NCI-H345 (cell line): ENCODE data around the gene IRGQ.
"Not testable (repeated sequence)": the region's sequence is repeated elsewhere in the genome, so short reads cannot be mapped to it uniquely, and the experiment has no call there.

Source experiments
- DNase-seq: peaks from one replicate; lab custom pipeline; 2025; lab: John Stamatoyannopoulos, UW

Gene IRGQ

DNA sequence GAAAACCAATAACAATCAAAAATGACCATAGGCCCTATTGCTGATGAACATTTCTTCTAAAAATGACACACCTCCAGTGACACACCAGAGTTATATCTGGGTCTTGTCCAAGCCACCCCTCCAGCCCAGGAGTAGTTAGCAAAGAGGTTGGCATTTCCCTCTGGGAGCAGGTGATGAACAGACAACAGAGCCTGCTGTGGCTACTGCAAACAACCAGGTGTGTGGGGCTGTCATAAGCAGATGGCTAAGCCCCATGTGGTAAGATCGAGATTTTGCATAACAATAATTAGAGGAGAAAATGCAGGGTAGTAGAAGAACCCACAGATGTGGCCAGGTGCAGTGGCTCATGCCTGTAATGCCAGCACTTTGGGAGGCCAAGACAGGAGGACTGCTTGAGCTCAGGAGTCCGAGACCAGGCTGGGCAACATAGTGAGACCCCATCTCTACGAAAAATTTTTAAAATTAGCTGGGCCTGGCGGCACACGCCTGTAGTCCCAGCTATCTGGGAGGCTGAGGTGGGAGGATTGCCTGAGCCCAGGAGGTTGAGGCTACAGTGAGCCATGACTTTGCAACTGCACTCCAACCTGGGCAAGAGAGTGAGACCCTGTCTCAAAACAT, 25.7 kb downstream of the IRGQ start:
- DNase-seq = peak; percentile 65

DNA sequence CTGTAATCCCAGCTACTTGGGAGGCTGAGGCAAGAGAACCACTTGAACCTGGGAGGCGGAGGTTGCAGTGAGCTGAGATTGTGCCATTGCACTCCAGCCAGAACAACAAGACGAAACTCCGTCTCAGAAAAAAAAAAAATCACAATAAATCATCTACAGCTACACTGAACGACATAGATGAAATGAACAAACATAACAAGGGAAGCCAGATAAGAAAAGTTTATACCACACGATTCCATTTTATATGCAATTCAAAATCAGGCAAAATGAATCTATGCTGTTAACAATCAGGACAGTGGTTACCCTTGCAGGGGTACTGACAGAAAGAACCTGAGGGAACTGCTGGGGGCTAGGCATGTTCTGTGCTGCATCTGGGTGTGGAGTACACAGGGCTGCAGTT, 26.3 kb downstream of the IRGQ start:
- no peak for DNase-seq

DNA sequence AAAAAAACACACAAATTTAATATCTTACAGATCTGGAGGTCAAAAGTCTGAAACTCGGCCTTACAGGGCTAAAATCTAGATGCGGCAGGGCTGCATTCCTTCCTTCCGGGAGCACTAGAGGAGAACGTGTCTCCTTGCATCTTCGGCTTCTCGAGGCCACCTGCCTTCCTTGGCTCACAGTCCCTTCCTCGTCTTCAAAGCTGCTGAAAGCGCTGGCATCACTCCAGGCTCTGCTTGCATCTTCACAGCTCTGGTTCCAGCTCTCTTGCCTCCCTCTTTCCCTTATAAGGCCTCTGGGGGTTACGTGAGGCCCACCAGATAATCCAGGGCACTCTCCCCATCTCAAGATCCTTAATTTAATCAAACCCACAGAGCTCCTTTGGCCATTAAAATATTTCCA, 31.1 kb downstream of the IRGQ start:
- no peak for DNase-seq

DNA sequence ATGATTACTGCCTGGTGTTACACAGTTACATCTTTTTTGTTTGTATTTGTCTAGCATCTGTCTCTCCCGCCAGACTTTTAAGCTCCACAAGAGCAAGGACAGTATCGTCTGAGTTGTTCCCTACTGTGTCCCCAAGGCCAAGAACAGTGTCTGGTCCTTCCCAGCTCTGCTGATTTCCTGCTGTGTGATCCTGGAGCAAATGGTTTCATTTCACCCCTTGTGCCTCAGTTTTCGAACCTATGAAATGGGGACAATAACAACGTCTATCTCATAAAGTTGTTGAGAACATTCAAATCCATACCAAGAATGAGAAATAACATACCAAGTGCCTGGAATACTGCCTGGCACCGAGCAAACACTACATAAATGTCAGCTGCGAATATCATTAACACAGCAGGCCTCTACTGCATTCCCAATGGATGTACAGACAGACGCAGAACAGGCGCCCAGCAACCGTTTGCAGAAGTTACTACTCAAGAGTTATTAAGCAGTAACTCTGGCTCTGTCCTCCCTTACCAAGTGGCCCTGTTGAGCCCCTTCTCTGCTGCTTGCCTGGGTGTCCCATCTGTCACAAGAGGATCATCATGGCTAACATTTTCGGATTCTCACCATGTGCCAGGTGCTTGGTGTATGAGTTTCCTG, 32.0 kb downstream of the IRGQ start:
- DNase-seq = no peak

DNA sequence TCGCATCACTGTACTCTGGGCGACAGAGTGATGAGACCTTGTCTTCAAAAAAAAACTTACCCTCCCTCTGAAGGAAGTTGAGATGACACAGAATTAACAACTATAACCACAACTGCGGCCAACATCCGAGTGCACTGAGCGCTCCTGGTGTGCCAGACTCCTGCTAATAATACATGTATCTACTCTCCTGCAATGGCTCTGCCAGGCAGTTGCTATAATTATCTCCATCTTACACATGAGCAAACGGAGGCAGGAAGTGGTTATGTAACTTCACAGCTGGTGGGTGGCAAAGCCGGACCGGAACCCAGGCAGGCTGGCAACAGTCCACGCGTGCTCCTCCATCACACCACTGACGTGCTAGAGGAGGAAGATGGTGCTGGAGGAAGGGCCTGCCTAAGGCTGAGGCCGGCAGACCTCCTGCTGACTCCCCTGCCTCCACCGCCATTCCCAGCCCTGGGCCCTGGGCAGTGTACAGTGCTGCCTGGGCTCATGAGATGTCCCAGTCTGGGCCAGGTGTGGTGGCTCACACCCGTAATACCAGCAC, 33.2 kb downstream of the IRGQ start:
- DNase-seq = no peak

DNA sequence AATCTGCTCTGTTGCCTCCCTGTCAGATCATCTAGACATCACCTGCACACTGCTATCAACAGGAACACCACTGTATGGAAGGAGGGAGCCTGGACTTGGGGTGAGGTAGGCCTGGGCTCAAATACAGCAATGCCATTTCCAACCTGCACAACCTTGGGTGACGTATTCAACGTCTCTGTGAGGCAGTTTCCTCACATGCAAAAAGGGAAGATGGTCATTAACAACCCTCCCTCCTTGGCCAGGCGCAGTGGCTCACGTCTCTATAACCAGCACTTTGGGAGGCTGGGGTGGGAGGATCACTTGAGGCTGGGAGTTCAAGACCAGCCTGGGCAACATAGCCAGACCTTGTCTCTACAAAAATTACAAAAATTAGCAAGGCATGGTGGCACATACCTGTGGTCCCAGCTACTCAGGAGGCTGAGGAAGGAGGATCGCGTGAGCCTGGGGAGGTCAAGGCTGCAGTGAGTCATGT, 33.7 kb downstream of the IRGQ start:
- no peak for DNase-seq

DNA sequence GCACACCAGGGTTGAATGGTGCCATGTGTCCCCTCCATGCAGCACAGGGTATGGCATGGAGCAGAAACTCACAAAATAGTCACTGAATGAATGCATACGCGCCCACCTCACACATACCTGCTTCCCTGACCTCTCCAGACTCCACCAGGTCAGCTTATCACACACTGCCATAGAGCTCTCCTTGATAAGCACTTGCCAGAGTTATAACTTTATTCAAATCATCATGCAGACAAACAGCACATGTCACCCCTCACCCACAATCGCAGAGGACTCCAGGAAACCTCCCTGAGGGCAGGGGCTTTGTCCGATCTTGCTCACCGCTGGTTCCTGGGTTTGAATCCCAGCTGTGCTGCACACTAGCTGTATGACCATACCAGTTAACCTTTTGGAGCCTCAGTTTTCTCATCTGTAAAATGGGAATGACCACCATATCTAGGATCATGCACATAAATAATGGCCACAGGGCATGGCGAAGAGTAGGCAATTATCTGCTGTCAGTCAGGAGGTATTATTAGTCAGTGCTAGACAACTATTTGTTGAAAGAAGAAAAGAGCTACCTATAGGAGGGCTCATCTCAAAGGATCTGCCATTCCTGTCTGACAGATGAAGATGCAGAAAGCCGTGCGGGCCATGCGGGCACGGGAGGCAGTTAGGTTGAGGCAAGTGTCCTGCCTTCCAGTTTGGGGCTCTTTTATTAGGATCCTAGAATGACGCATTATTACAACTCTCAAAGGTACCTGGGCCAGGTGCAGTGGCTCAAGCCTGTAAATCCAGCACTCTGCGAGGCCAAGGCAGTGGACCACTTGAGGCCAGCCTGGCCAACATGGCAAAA, 34.6 kb downstream of the IRGQ start:
- no peak for DNase-seq

DNA sequence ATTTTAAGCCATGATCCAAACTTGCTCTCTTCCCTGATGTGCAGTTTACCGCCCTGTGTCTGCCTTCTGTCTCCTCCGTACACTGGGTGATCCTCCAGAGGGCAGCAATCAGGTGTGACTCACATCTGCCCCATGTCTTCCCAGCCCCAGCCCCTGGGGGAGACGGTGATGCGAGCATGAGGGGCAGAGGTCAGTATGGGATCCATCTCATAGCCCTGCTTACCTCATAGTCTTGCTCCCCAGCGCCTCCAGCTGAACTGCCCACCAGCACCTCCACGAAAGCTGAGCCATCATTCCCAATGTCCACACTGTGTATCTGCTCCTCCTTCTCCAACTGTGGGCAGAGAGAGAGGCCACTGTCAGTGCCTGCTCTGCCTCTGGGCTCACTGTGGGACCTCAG, 35.2 kb downstream of the IRGQ start:
- DNase-seq = no peak

DNA sequence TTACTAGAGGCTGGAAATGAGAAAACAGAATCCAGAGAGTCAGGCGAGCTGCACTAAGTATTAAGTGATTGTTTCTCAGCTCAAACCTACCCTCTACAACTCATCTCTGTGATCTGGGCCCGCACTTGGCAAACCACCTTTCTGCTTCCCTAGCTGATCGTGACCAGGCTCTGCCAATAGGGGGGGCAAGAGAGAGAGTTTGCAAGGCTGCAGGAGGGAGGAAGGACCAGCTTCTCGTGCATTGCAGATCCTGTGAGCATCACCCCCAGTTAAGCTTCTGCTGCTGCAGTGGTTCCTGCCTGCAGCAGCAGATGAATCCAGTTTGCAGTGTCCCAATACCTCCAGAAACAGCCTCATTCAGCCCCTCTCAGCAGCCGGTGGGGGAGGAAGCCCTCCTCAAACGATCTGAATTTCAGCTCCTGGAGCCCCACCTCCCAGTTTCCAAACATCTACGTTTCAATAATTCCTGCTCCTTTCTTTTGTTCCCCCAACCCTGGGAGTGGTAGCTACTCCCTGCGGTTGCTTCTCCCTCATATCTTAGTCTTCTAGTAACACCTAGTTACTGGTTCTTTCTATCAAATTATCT, 40.7 kb downstream of the IRGQ start:
- peak; percentile 28 for DNase-seq

DNA sequence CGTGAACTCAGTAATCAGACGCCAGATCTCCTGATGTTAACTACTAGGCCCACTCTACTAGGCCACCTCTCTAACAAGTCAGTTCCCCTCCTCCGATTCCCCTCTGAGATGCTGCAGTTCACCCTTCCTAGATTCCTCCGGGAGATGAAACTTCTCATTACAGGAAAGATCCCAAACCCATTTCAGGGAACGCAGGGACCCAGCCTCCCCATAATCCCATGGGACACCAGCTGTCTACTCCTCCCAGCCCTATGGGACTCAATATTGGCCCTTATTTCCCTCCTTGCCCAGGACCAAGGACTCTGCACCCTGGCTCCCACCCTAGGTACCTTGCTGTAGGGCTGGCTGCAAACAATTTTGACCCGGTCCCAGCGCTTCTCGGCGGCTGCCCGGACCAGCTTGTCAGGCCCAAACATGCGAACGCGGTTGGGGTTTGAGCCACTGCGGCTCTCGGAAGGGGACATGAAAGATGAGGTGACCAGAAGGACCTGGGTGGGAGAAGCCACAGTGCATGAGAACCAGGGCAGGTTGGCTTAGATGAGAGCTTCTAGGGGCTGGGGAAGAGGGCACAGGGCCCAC, 41.5 kb downstream of the IRGQ start:
- no peak for DNase-seq

DNA sequence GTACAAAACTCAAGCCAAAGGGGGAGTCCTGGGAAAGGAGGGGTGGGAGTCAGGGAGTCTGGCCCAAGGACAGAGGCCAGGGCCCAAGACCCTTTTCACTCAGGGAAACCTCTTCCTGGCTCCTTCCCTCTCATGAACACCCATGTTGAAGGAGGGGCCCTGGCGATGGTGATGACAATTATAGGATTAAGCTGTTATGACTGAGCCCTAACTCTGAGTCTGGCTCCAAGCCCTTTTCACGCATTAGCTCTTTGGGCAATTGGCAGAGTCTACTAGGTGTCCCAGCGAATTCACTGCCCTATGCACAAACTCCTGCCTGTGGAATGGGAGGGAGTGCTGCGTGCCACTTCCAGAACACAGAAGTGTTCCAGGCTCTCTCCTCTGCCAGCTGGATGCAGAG, 42.3 kb downstream of the IRGQ start:
- no peak for DNase-seq

DNA sequence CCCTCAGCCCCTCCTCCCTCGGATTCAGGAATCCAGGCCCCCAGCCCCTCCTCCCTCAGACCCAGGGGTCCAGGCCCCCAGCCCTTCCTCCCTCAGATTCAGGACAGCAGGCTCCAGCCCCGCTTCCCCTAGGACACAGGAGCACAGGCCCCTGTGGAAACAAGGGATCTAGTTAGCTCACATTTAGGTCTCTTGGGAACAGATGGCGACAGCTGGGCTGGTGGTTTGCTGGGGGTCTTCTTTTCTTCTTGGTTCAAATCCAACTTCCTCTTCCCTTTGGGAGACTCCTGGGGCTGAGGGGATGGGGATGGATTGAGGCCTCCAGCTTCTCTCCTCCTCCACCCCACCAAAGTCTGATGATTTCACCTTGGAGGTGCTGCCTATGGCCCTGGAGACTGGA, 43.3 kb downstream of the IRGQ start:
- DNase-seq = no peak

DNA sequence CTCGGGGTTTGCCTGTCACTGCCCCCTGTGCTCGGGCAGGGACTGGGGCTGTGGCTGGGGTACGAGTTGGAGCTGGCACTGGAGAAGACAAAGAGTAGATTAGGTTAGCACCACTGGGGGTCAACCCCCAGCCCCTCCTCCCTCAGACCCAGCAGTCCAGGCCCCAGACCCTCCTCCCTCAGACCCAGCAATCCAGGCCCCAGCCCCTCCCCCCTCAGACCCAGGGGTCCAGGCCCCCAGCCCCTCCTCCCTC, 43.8 kb downstream of the IRGQ start:
- DNase-seq = no peak

DNA sequence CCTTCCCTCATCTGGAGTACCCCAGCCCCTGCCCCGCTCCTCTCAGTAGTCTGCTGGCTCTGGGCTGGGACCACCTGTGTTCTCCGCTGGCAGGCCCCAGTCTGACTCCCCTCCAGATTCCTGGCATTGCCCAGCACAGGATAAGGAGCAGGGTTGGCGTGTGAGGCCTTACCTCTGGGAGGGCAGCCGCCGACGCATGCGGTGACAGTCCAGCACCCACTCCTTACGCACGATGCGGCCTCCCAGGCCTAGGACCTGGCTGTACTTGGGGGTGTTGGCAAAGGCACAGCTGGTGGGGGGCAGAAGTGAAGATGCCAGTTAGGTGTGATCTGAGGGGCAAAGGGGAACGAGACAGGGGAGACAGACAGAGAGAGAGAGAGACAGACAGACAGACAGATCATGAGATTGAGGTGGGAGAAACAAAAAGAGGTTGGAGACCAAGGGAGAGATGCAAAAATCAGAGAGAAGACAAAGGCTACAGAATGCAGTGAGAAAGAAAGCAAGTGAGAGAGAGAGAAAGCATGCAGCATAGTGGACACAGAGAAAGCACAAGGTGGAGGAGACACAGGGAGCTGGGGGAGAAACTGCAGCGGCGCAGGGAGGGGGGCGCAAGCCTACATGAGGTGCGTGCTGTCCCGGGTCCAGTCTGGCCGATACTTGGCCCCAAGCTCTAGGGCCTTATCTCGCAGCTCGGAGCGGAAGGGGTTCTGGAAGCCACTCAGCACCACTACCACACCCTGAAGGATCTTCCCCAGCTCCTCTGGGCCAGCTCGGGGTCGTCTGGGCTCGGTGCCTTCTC, 44.3 kb downstream of the IRGQ start:
- no peak for DNase-seq

DNA sequence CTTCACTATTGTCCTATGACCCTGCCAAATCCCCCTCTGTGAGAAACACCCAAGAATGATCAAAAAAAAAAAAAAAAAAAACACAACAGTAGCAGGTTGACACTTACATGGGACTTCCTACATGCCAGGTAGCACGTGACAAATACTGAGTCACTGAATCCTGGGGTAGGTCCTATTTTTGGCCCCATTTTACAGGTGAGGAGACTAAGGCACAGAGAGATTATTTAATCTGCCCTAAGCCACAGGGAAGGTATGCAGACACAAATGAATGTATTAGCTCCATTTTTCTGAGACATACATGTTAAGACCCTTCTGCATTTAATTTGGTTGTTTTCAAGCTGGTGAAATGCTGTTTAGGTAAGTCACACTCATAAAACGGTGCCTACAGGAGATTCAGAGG, 47.2 kb downstream of the IRGQ start:
- no peak for DNase-seq

DNA sequence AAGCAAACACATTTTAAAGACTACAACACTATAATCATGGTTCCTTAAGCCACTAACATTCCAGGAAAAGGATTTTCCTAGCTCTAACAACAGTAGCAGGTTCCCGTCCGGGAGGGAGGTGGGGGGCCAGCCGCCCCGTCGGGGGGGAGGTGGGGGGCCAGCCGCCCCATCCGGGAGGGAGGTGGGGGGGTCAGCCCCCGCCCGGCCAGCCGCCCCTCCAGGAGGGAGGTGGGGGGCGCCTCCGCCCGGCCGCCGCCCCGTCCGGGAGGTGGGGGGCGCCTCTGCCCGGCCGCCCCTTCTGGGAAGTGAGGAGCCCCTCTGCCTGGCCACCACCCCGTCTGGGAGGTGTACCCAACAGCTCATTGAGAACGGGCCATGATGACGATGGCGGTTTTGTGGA, 48.0 kb downstream of the IRGQ start:
- DNase-seq = not testable (repeated sequence)

DNA sequence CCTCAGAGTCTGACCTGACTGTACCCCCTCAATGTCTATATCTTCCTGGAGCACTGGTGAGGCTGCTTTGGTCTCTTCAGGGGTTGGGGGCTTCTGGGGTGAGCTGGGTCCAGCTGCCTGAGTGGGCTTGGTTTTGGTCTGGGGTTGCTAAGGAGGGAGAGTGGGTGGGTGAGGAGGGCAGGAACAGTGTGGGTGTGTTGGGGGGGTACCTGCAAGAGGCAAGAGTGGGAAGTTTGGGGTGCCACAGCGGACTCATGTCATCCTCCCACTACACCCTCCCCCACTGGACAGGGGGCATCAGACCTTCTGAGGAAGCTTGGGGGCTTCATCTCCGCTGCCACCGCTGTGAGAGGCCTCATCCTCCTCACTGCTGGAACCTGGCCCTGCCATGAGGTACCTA, 49.4 kb downstream of the IRGQ start:
- no peak for DNase-seq

DNA sequence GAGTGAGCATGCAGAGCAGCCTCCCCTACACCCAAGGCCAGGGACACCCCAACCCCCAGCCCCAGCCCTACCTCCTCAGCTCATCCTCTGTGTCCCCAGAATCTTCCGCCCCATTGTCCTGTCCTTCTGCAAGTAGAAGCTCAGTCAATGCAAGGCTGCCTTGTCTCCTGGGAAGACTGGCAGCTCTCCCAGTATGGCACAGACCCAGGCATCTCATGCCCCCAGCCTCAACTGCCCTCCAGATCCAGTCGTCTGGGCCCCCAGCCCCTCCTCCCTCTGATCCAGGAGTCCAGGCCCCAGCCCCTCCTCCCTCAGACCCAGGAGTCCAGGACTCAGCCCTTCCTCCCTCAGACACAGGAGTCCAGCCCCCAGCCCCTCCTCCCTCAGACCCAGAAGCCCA, 50.0 kb downstream of the IRGQ start:
- DNase-seq = no peak

DNA sequence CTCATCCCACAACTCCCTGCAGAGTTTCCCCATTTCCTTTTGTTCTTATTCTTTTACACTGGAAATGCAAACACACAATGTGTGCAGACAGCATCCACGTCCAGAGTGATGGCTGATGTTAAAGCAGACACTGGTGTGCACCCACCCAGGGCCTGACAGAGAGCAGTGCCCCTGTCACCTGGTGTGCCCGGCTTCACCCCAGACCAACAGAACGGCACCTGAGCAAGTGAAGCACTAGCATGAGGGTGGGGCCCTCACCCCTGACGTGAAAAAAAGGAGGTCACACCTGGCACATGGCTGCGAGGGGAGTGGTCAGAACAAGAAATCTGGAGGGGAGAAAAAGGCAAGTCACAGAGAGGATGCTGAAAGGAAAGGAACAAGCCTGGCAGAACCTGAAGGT, 50.7 kb downstream of the IRGQ start:
- no peak for DNase-seq

DNA sequence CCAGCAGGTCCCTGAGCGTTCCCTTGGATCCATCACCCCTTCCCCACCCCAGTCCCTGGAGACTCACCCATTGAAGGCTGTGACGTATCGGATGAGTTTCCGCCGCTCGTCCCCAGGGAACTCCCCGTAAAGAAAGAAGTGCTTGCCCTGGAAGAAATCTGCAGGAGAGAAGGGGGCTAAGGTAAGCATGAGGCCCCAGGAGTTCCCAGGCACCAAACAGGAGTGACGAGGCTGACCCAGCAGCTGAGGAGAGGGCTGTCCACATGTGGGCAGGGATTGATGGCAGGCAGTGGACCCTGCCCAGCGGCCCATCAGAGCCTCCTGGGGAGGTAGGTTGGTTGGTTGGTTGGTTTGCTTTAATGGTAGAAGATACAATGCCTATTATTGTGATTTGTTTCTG, 51.9 kb downstream of the IRGQ start:
- no peak for DNase-seq

DNA sequence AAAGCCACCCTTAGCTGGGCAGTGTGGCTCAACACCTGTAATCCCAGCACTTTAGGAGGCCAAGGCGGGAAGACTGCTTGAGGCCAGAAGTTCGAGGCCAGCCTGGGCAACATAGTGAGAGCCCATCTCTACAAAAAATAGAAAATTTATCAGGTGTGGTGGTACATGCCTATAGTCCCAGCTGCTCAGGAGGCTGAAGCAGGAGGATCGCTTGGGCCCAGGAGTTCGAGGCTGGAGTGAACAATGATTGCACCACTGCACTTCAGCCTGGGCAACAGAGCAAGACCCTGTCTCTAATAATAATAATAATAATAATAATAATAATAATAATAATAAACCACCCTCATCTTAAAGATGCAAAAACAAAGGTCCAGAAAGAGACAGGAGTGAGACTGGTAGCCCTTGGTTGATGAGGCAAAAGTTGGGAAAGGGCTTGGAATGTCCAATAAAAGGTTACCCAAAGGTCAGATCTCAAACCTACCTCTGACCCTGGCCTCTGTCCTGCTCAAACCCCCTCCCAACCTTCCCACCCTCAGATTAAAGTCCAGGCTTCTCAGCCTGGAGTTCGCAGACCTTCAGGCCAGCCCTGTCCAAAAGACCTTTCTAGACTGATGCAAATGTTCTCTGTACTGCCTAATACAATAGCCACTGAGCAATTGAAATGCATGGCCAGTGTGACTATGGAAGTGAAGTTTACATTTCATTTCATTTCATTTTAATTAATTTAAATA, 53.8 kb downstream of the IRGQ start:
- DNase-seq = no peak
